Activated CD8-positive, alpha-beta T cell treated with anti-CD3 and anti-CD28 coated beads for 36 hours (primary cell): ENCODE results near the gene APRT. TPM values are rescaled to one million over a fixed set of nuclear protein-coding genes. Genes with fewer than 3 reads are reported as not detected.

ENCODE experiments used
- ATAC-seq: fragments of 200-7000 bp; cut with Tn5 transposase; one replicate; pipeline ENCODE4 v1.10.0; 2021; ENCODE audit warnings: mild to moderate bottlenecking, moderate library complexity
- CTCF ChIA-PET: fragments of 350-600 bp; sonication (Branson Sonifier 250); formaldehyde crosslinking; loops from one replicate; lab custom pipeline; 2021; ENCODE audit warnings: antibody characterized with exemption; lab: Charles Lee
- POLR2A ChIA-PET: fragments of 350-600 bp; sonication (Branson Sonifier 250); formaldehyde crosslinking; loops from one replicate; lab custom pipeline; 2021; ENCODE audit warnings: antibody characterized with exemption; lab: Charles Lee
- DNase-seq: peaks from one replicate; pipeline ENCODE4 v3.0.0-alpha.2; 2020
- H3K27ac Mint-ChIP-seq: one replicate; pipeline ENCODE4 v1.8.0; 2021; ENCODE audit warnings: mild to moderate bottlenecking, mixed read lengths
- H3K27me3 Mint-ChIP-seq: one replicate; pipeline ENCODE4 v1.8.0; 2021; ENCODE audit warnings: mixed read lengths
- H3K36me3 Mint-ChIP-seq: one replicate; pipeline ENCODE4 v1.8.0; 2021; ENCODE audit warnings: low read depth, mixed read lengths
- H3K4me1 Mint-ChIP-seq: one replicate; pipeline ENCODE4 v1.8.0; 2021; ENCODE audit warnings: low read depth, mixed read lengths
- H3K4me3 Mint-ChIP-seq: one replicate; pipeline ENCODE4 v1.8.0; 2021; ENCODE audit warnings: mild to moderate bottlenecking, moderate library complexity, mixed read lengths
- H3K9me3 Mint-ChIP-seq: one replicate; pipeline ENCODE4 v1.8.0; 2021; ENCODE audit warnings: mixed read lengths
- CTCF ChIP-seq: fragments of 200-600 bp; IDR thresholded peaks from one replicate; pipeline ENCODE4 v1.8.0; 2022; ENCODE audit warnings: antibody characterized with exemption, mild to moderate bottlenecking
- intact Hi-C: fragments of 100-400 bp; cut with micrococcal nuclease; formaldehyde crosslinking; loops from one replicate; pipeline ENCODE4 v1.10.0; 2022
- total RNA-seq, 2 experiments: library from RNA; stranded (reverse); gene quantifications; one replicate each; pipeline ENCODE4 v1.2.3, GENCODE V29; 2021

The APRT gene
- total RNA-seq, 2 experiments from 2014 or later, result 236 to 240 TPM

DNA sequence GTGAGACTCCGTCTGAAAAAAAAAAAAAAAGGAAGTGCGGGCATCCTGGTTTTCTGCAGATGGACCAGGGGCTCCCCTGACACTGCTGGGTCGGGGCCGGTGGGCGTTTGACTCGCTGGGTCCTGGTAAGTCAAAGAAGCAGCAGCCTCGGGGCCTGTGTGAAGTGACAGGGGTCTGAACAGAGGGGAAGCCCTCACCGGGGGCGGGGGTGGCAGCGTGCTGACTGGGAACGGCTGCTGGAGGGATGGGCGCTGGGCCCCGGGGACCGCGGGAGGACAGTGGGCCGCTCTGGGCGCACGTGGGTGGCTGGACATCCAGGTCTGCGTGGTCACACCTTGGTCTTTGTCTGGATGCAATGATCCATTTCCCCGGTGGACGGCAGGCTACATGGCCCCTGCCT lies 36.8 kb upstream of the APRT start:
- Mint-ChIP-seq H3K9me3 (no peaks in the 10 kb centered on the region), H3K4me3 (no peak overlapping the region), H3K27me3 (no peaks in the 10 kb centered on the region), H3K36me3 (peaks cover 4% of the 10 kb centered on the region), H3K4me1 (peaks cover 2% of the 10 kb centered on the region), H3K27ac (no peak overlapping the region)
- intact Hi-C loops, result loop anchor here (10.0 kb wide), 1 partner anchor 56 kb away; no protein-coding TSS in a partner anchor
- CTCF ChIA-PET, result no interaction called here
- ATAC-seq (no peak), DNase-seq (no peak)
- POLR2A ChIA-PET, result interaction anchor here (0.9 to 1.7 kb wide), 2 partner anchors 9 to 10 kb away, joined by 4 read pairs; no protein-coding TSS in a partner anchor
- no peak for TF ChIP-seq CTCF

DNA sequence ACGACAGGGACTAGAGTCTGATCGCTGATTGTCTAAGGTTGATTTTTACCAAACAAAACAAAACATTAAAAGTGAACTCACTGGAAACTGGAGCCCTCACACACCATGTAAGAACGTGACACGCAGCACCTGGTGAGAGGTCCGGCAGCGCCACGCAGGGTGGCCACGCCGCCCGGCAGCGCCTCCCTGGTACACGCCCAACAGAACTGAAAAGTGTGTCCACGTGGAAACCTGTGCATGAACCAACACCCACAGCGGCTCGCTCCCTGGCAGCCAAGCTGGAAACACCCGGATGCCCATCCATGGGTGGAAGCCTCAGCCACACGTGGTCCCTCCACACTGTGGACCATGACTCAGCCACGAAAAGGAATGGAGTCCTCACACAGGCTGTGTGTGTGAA lies 35.9 kb upstream of the APRT start:
- intact Hi-C loops, result loop anchor here (10.0 kb wide), 1 partner anchor 57 kb away; no protein-coding TSS in a partner anchor
- no peak for TF ChIP-seq CTCF
- Mint-ChIP-seq H3K9me3 (no peaks in the 10 kb centered on the region), H3K36me3 (peaks cover 4% of the 10 kb centered on the region), H3K4me3 (no peak overlapping the region), H3K27ac (no peak overlapping the region), H3K4me1 (peaks cover 2% of the 10 kb centered on the region), H3K27me3 (no peaks in the 10 kb centered on the region)
- ATAC-seq, result no peak
- CTCF ChIA-PET, result interaction anchor here (1.7 kb wide), 1 partner anchor 32 kb away, joined by 3 read pairs; no protein-coding TSS in a partner anchor
- no peak for DNase-seq
- POLR2A ChIA-PET, result no interaction called here

DNA sequence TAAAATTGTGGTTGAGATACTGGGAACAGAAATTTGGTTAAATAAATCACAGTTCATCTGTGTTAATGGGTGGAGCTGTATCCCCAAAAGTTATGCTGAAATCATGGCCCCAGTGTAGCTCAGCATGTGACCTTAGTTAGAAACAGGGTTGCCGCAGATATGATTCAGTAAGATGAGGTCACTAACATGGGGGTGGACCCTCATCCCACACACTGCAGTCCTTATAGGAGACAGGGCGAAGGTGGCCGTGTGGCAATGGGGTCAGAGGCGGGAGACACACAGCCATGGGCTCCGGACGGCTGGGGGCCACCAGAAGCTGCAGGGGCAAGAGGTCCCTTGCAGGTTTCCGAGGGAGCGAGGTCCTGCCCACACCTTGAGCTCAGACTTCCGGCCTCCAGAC lies 34.4 kb upstream of the APRT start:
- DNase-seq (no peak), ATAC-seq (no peak)
- Mint-ChIP-seq H3K36me3 (no peaks in the 10 kb centered on the region), H3K4me1 (no peaks in the 10 kb centered on the region), H3K27ac (no peak overlapping the region), H3K27me3 (no peaks in the 10 kb centered on the region), H3K9me3 (no peaks in the 10 kb centered on the region), H3K4me3 (no peak overlapping the region)
- intact Hi-C loops, result loop anchor here (10.0 kb wide), 1 partner anchor 59 kb away; no protein-coding TSS in a partner anchor
- ChIA-PET POLR2A (interaction anchor here (0.8 to 1.2 kb wide), 2 partner anchors 34 to 374 kb away, joined by 3 to 4 read pairs; no protein-coding TSS in a partner anchor), CTCF (interaction anchor here (1.2 to 1.9 kb wide), 2 partner anchors 11 to 12 kb away, joined by 3 to 5 read pairs; partner anchors contain the start of genes GALNS and TRAPPC2L)
- no peak for TF ChIP-seq CTCF

GRCh38 chr16:88844419-88845036 lies 32.8 kb upstream of the APRT start:
- no peak for TF ChIP-seq CTCF
- ChIA-PET POLR2A (no interaction called here), CTCF (no interaction called here)
- ATAC-seq, result no peak
- Mint-ChIP-seq H3K4me1 (no peaks in the 10 kb centered on the region), H3K9me3 (no peaks in the 10 kb centered on the region), H3K27me3 (no peaks in the 10 kb centered on the region), H3K36me3 (no peaks in the 10 kb centered on the region), H3K27ac (no peak overlapping the region), H3K4me3 (no peak overlapping the region)
- intact Hi-C loops, result loop anchor here (10.0 kb wide), 1 partner anchor 60 kb away; no protein-coding TSS in a partner anchor
- DNase-seq, result no peak

GRCh38 chr16:88843256-88843655 lies 31.5 kb upstream of the APRT start:
- ChIA-PET POLR2A (interaction anchor here (1.2 kb wide), 1 partner anchor 14 kb away, joined by 3 read pairs; no protein-coding TSS in a partner anchor), CTCF (no interaction called here)
- Mint-ChIP-seq H3K27ac (no peak overlapping the region), H3K27me3 (no peaks in the 10 kb centered on the region), H3K4me1 (no peaks in the 10 kb centered on the region), H3K4me3 (no peak overlapping the region), H3K9me3 (no peaks in the 10 kb centered on the region), H3K36me3 (no peaks in the 10 kb centered on the region)
- TF ChIP-seq CTCF, result no peak
- intact Hi-C loops, result loop anchor here (10.0 kb wide), 1 partner anchor 62 kb away; no protein-coding TSS in a partner anchor
- ATAC-seq (no peak), DNase-seq (no peak)
